Measurements from ENCODE around the gene POLL. TPM values are rescaled to one million over a fixed set of nuclear protein-coding genes. Genes with fewer than 3 reads are reported as not detected.
A peak's percentile ranks its signal among the peaks of the same experiment; 100 is the strongest.

Gene POLL
- total and polyA plus RNA-seq, 2 donors (not counting 1 experiment from before 2014, with no cell fraction given): 10.9 to 15.7 TPM

DNA sequence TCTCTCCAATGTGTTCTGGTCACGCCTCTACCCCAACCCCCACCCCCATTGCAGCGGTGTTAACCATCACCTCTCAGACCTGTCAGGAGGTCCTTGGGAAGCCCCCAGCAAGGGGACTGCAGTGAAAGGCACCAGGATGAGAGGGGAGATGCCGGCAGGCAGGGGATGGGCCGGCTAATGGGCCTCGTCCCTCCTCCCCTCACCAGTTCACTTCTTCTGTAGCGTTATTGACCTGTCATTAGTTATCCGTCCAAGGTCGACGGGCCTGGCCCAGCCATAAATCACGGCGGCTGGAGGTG lies 18.8 kb downstream of the POLL start:
- Histone ChIP-seq H3K9ac (ENCODE audit: insufficient read depth, low read length) (no peak overlapping the region), H3K36me3 (ENCODE audit: control insufficient read depth, insufficient read depth, low read length) (no peaks in the 10 kb centered on the region), H4K20me1 (ENCODE audit: control insufficient read depth, extremely low read depth, insufficient read depth, low read length) (no peaks in the 10 kb centered on the region), H3K4me2 (ENCODE audit: extremely low read depth, insufficient read depth, low read length) (no peak overlapping the region), H3K27ac (ENCODE audit: insufficient read depth, low read length) (no peak overlapping the region), H3K79me2 (ENCODE audit: control insufficient read depth, insufficient read depth, low read length) (no peaks in the 10 kb centered on the region), H2AFZ (ENCODE audit: low read length) (no peak overlapping the region), H3K4me3 (replicated peaks in 1 of 4; ENCODE audit: control extremely low read depth in 1 of 4, insufficient read depth in 1 of 4, low read depth in 3 of 4, low read length in 4 of 4) (peak overlapping the region in 1 of 4 experiments; percentile 65), H3K27me3 (ENCODE audit: control insufficient read depth, insufficient read depth, low read length) (peaks cover 23% of the 10 kb centered on the region), H3K9me3 (ENCODE audit: control insufficient read depth, insufficient read depth, low read depth, low read length) (peaks cover 2% of the 10 kb centered on the region), H3K4me1 (ENCODE audit: control insufficient read depth, extremely low read depth, insufficient read depth, low read length) (peaks cover 6% of the 10 kb centered on the region)
- TF ChIP-seq, protein P1, sequence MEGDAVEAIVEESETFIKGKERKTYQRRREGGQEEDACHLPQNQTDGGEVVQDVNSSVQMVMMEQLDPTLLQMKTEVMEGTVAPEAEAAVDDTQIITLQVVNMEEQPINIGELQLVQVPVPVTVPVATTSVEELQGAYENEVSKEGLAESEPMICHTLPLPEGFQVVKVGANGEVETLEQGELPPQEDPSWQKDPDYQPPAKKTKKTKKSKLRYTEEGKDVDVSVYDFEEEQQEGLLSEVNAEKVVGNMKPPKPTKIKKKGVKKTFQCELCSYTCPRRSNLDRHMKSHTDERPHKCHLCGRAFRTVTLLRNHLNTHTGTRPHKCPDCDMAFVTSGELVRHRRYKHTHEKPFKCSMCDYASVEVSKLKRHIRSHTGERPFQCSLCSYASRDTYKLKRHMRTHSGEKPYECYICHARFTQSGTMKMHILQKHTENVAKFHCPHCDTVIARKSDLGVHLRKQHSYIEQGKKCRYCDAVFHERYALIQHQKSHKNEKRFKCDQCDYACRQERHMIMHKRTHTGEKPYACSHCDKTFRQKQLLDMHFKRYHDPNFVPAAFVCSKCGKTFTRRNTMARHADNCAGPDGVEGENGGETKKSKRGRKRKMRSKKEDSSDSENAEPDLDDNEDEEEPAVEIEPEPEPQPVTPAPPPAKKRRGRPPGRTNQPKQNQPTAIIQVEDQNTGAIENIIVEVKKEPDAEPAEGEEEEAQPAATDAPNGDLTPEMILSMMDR (conservative IDR thresholded peaks at IDR 0.05 in 1 of 2, IDR thresholded peaks at IDR 0.05 in 1 of 2; ENCODE audit: low read depth in 1 of 2, low read length in 2 of 2): no peak
- TF ChIP-seq EZH2 (IDR thresholded peaks at IDR 0.05; ENCODE audit: low read length, missing control alignments): no peak
- DNase-seq (ENCODE audit: low read depth in 2 of 2): no peak

DNA sequence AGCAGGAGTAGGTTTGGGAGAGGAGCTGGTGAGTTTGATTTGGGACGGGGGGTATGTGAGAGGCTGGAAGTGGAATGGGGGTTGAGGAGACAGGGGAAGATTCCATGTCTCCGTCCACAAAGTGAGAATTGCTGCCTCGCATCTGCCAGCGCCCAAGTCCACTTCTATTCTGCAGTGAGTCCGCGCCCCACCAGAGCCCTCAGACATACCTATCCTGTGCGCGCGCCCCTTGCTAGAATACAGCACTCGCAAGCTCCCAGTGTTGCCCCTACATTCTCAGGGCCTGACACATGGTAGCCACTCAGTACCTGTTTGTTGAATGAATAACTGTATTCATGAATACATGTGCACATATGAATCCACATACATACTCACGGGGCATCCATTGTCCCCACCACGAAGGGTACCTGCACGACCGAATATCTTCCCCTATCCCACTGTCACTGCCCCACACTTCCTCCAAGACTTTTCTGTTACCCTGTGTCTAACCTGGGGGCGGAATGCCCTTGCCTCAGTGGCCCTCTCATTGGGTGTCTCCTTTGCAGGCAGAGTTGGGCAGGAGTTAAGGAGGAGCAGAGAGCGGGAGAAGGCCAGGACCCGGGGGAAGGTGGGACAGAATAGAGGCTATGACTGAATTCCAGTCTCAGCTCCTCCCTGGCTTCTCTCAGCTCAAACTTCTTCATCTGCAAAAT lies 19.9 kb downstream of the POLL start:
- H2AFZ ChIP-seq (ENCODE audit: low read length): no peak overlapping the region
- no peaks in the 10 kb centered on the region for H4K20me1 ChIP-seq (ENCODE audit: control insufficient read depth, extremely low read depth, insufficient read depth, low read length)
- H3K4me3 ChIP-seq (replicated peaks in 1 of 4; ENCODE audit: control extremely low read depth in 1 of 4, insufficient read depth in 1 of 4, low read depth in 3 of 4, low read length in 4 of 4): no peak overlapping the region
- peaks cover 6% of the 10 kb centered on the region for H3K4me1 ChIP-seq (ENCODE audit: control insufficient read depth, extremely low read depth, insufficient read depth, low read length)
- DNase-seq (ENCODE audit: low read depth in 2 of 2): no peak
- peaks cover 2% of the 10 kb centered on the region for H3K9me3 ChIP-seq (ENCODE audit: control insufficient read depth, insufficient read depth, low read depth, low read length)
- H3K79me2 ChIP-seq (ENCODE audit: control insufficient read depth, insufficient read depth, low read length): no peaks in the 10 kb centered on the region
- no peak overlapping the region for H3K4me2 ChIP-seq (ENCODE audit: extremely low read depth, insufficient read depth, low read length)
- TF ChIP-seq, protein P1 (conservative IDR thresholded peaks at IDR 0.05 in 1 of 2, IDR thresholded peaks at IDR 0.05 in 1 of 2; ENCODE audit: low read depth in 1 of 2, low read length in 2 of 2): no peak
- TF ChIP-seq EZH2 (IDR thresholded peaks at IDR 0.05; ENCODE audit: low read length, missing control alignments): no peak
- peaks cover 23% of the 10 kb centered on the region for H3K27me3 ChIP-seq (ENCODE audit: control insufficient read depth, insufficient read depth, low read length)
- H3K36me3 ChIP-seq (ENCODE audit: control insufficient read depth, insufficient read depth, low read length): no peaks in the 10 kb centered on the region
- no peak overlapping the region for H3K9ac ChIP-seq (ENCODE audit: insufficient read depth, low read length)
- H3K27ac ChIP-seq (ENCODE audit: insufficient read depth, low read length): no peak overlapping the region

DNA sequence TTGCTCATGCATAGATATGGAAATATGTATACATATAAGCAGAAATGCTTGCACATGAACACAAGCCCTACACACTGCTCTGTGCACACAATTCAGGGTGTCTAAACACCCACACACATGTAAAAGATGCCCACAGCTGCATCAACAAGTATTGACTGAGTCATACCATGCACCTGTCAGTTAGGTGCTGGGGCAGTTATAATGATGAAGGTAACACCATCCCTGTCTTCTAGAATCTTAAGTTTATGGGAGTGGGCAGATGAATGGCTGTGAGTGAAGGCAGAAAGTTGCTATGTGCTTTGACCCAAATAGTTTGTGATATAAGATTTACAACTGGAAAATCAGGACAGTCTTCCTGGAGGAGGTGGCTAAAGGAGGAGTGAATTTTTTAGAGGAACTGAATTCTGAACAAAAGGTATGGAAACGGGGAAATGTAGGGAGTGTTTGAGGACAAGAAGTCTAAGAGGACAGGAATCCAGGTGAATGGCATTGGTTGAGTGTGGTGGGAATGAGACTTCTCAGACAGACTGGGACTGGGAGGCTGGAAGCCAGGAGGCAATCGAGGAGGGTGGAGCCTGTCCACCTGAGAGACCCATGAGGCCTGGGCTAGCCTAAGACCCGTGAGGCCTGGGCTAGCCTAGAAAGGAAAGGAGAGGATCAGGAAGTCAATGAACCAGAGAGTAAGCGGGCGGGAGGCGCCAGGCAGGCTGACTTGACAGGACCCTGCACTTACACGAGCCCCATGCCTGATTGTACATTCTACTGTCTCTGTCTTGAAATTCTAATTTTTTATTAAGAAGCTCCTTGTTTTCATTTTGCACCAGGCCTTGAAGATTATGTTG lies 20.7 kb downstream of the POLL start:
- H2AFZ ChIP-seq (ENCODE audit: low read length): no peak overlapping the region
- H3K79me2 ChIP-seq (ENCODE audit: control insufficient read depth, insufficient read depth, low read length): no peaks in the 10 kb centered on the region
- H3K4me1 ChIP-seq (ENCODE audit: control insufficient read depth, extremely low read depth, insufficient read depth, low read length): peaks cover 6% of the 10 kb centered on the region
- no peak overlapping the region for H3K4me2 ChIP-seq (ENCODE audit: extremely low read depth, insufficient read depth, low read length)
- H3K9ac ChIP-seq (ENCODE audit: insufficient read depth, low read length): no peak overlapping the region
- H3K36me3 ChIP-seq (ENCODE audit: control insufficient read depth, insufficient read depth, low read length): no peaks in the 10 kb centered on the region
- H3K4me3 ChIP-seq (replicated peaks in 1 of 4; ENCODE audit: control extremely low read depth in 1 of 4, insufficient read depth in 1 of 4, low read depth in 3 of 4, low read length in 4 of 4): no peak overlapping the region
- no peaks in the 10 kb centered on the region for H4K20me1 ChIP-seq (ENCODE audit: control insufficient read depth, extremely low read depth, insufficient read depth, low read length)
- H3K27me3 ChIP-seq (ENCODE audit: control insufficient read depth, insufficient read depth, low read length): peaks cover 23% of the 10 kb centered on the region
- no peak for DNase-seq (ENCODE audit: low read depth in 2 of 2)
- H3K9me3 ChIP-seq (ENCODE audit: control insufficient read depth, insufficient read depth, low read depth, low read length): no peaks in the 10 kb centered on the region
- H3K27ac ChIP-seq (ENCODE audit: insufficient read depth, low read length): no peak overlapping the region
- TF ChIP-seq, protein P1 (conservative IDR thresholded peaks at IDR 0.05 in 1 of 2, IDR thresholded peaks at IDR 0.05 in 1 of 2; ENCODE audit: low read depth in 1 of 2, low read length in 2 of 2): no peak
- TF ChIP-seq EZH2 (IDR thresholded peaks at IDR 0.05; ENCODE audit: low read length, missing control alignments): no peak
